HG03060 (cell line): ENCODE results near the gene RIPOR3.
"Not testable (repeated sequence)": the region's sequence is repeated elsewhere in the genome, so short reads cannot be mapped to it uniquely, and the experiment has no call there.

ENCODE experiments used
- ATAC-seq: cut with Tn5 transposase; IDR thresholded peaks from one replicate; pipeline ENCODE4 v1.9.1; 2021; ENCODE audit warnings: low read depth, moderate number of reproducible peaks; ENCODE audit not compliant: unreplicated experiment

RIPOR3 gene

GRCh38 chr20:50560867-50561266, 130.5 kb downstream of the RIPOR3 start:
- ATAC-seq: no peak

GRCh38 chr20:50559856-50560638, 131.3 kb downstream of the RIPOR3 start:
- ATAC-seq: no peak

DNA sequence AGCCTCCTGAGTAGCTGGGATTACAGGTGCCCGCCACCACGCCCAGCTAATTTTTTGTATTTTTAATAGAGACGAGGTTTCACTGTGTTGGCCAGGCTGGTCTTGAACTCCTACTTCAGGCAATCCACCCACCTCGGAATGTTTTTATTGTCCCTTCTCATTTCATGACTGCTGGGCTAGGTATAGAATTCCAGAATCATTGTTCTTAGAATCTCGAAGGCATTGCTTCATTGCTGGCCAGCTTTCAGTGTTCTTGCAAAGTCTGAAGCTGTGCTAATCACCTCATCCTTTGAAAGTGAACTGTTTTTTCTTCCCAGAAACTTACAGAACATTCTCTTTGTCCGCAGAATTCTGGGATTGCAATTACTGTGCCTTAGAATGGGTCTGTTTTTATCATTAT, 132.2 kb downstream of the RIPOR3 start:
- ATAC-seq: no peak

- ATAC-seq: no peak
Observed at GRCh38 chr20:50558483-50558925, 132.8 kb downstream of the RIPOR3 start.

DNA sequence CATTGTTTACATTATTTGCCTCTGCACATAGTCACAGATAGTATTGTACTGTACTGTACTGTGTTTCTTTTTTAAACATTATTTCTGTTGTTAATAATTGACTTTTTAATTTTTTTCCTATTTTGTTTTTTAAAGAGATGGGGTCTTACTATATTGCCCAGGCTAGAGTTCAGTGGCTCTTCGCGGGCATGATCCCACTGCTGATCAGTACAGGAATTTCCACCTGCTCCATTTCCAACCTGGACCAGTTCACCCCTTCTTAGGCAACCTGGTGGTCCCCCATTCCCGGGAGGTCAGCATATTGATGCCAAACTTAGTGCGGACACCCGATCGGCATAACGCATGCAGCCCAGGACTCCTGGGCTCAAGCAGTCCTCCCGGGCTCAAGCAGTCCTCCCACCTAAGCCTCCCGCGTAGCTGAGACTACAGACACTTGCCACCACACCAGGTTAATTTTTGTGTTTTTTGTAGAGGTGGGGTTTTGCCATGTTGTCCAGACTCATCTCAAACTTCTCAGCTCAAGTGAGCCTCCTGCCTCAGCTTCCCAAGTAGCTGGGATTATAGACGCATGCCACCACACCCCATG, 133.7 kb downstream of the RIPOR3 start:
- ATAC-seq: no peak

GRCh38 chr20:50555662-50556061, 135.7 kb downstream of the RIPOR3 start:
- ATAC-seq: no peak

DNA sequence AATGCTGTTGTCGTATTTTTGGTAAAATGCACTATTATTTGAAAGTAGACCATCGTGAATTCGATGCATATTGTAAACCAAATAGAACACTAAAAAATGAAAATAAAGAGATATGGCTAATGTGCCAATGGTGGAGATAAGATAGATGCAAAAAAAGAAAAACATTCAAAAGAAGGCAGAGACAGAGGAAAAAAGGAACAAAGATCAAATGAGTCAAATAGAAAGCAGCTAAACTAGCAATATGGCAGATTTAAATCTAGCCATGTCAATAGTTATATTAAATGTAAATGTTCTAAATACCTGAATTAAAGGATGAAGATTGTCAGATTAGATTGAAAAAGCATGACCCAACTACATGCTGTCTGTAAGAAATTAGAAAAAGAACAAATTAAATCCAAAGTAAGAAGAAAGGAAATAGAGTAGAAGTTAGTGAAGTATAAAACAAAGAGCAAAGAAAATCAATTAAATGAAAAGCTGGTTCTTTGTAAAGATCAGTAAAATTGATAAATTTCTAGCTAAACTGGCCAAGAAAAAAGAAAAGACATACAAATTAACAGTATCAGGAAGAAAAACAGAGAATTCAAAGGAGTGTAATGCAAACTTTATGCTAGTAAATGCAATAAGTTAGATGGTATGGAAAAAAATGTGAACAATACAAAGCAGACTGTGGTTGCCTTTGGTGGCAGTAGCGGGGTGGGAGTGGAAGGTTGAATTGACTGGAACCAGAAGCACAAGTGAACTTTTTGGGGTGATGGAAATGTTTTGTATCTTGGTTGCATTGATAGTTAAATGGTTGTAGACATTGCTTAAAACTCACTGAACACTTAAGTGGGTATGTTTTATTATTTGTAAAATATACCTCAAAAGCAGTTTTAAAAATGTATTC, 136.4 kb downstream of the RIPOR3 start:
- ATAC-seq: no peak

DNA sequence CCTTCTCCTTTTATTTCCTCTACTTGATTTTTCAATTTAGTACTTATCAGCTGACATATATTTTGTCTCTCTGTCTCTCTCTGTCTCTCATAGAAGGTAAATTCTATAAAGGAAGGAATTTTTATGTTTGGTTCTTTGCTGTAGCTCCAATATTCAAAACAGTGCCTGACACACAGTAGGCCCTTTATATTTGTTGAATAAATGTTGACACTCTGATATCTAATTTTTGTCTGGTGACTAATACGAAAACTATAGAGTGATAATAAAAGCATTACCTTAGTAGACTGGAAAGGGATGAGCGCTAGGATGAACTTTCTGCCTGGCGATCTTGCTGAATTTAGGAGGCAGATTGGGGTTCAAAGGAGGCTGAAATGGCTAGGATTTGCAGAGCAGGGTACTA, 138.4 kb downstream of the RIPOR3 start:
- no peak for ATAC-seq

GRCh38 chr20:50551288-50551687, 140.1 kb downstream of the RIPOR3 start:
- no peak for ATAC-seq

- ATAC-seq: no peak
Observed at GRCh38 chr20:50550531-50550930, 140.8 kb downstream of the RIPOR3 start.

DNA sequence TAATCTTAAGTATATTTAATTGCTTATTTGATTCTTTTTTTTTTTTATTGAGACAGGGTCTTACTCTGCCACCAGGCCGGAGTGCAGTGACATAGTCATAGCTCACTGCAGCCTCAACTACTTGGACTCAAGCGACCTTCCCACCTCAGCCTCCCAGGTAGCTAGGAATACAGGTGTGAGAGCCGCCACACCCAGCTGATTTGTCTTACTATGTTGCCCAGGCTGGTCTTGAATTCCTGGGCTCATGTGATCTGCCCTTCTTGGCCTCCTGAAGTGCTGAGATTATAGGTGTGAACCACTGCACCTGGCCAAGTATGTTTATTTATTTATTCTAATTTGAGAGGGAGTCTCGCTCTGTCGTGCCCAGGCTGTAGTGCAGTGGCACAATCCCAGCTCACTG, 142.9 kb downstream of the RIPOR3 start:
- no peak for ATAC-seq

- no peak for ATAC-seq
Observed at GRCh38 chr20:50547964-50548363, 143.4 kb downstream of the RIPOR3 start.

DNA sequence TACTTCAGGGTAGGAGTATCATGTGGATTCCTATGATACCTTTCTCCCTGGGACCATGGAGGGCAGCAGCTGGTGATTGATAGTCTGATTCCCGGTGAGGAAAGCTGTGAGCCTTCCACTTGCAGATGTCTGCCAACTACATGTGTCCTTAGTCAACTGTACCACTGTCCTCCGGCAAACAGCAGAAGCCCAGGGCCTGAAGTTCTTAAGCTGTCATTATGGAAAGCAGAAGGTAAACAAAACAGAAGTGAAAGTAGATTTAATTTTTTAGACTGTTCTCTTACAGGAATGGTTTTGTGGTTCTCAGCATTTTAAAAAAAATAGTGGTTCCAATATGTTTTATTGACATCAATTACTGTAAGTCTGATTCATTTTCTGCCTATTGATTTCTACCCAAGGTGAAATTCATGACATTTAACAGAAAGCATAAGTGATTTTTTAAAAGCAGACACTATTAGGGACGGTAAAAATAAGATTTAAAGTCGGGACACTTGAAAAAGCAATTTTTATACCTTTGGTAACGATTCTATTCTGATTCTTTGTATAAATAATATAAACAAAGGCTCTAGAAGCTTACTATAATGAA, 144.5 kb downstream of the RIPOR3 start:
- ATAC-seq: peak; percentile 53

GRCh38 chr20:50545126-50545525, 146.2 kb downstream of the RIPOR3 start:
- ATAC-seq: no peak

DNA sequence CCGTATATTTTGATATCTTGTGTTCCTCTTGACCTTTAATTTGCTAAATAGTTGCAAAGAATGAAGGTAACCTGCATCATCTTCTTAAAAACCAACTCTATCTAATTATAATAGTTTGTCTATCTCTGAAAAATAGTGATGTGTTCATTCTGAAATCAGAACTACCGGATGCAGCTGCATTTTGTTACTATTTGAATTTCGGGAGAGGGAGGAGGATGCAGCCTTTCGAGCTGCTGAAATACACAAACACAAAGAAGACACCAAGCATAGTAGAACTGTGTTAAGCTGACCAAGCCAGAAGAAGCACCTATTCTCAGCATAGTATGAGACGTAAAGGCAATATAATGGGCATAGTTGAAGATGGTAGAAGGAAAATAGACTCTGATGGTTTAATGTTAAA, 148.0 kb downstream of the RIPOR3 start:
- ATAC-seq: no peak

GRCh38 chr20:50541606-50542041, 149.7 kb downstream of the RIPOR3 start:
- ATAC-seq: no peak

DNA sequence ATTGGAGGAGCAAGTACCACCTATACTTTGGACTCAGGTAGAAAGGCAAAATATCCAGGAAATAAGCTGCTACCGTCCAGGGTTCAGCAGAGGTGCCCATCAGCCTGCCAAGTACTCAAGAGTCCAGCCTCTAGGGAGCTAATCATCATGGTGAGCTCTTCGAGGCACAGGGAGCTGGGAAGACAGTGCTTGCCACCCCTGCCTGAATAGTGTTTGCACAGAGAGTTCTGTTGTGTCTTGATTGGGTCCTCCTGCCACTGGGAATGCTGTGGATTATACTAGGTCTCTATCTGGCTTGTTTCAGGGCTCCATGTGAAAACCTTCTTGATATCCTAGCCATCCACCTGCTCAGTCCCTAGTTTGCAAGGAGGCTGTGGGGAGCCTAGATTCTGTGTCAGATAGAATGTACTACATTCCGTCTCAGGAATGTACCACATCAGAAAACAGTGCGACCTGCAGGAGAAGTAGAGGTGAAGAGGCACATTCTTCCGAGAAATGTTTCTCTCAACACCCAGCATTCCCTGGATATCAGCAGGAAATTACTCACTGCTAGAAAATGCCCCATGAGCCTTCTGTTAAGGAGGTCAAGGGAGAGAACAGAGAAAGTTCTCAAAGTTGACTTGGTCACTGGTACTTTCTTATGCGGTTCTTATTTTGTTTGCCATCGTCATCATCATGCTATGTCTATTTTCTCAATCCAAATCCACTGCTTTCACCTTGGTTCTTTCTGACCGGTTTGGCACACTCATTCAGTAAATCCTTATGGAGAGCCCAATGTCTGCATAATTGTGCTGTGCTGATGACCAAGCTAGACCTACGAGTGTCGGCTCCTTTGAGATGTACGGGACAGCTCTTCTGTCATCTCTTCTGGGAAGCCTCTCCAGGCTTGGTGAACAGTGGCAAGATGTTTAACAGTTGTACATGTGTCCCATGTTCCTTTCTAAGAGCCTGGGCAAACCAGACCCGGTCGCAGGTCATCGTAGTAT, 150.4 kb downstream of the RIPOR3 start:
- ATAC-seq: no peak

- ATAC-seq: not testable (repeated sequence)
Observed at GRCh38 chr20:50539798-50540197, 151.5 kb downstream of the RIPOR3 start.

DNA sequence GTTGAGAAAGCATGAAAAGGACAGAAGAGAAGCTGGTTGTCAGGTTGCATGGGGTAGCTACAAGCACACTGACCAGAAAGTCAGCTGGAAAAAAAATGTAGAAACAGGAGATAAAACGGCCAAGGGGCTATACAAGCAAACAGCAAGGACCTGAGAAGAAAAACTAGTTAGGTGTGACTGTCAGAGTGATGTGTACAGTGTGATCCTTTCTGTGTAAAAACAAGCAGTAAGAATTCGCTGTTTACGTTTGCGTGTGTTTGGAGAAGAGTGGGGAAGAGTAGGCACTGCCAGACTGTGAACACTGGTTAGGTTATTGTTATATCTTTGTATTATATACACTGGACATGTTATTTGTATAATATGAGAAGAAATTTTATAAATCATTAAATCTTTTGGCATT, 153.1 kb downstream of the RIPOR3 start:
- ATAC-seq: no peak
